DMS53 (cell line): ENCODE measurements around the gene LSR.
A peak's percentile ranks its signal among the peaks of the same experiment; 100 is the strongest.
"Not testable (repeated sequence)": the region's sequence is repeated elsewhere in the genome, so short reads cannot be mapped to it uniquely, and the experiment has no call there.

Experiments used
- DNase-seq: peaks from one replicate; lab custom pipeline; 2025; lab: John Stamatoyannopoulos, UW

LSR gene

GRCh38 chr19:35217649-35217990 is 31.2 kb upstream of the LSR start:
- DNase-seq: no peak

- DNase-seq: no peak
These were observed 29.8 kb upstream of the LSR start for GRCh38 chr19:35219008-35219407.

- no peak for DNase-seq
These were observed 28.4 kb upstream of the LSR start for GRCh38 chr19:35220315-35220921.

GRCh38 chr19:35220973-35221590 is 27.7 kb upstream of the LSR start:
- not testable (repeated sequence) for DNase-seq

DNA sequence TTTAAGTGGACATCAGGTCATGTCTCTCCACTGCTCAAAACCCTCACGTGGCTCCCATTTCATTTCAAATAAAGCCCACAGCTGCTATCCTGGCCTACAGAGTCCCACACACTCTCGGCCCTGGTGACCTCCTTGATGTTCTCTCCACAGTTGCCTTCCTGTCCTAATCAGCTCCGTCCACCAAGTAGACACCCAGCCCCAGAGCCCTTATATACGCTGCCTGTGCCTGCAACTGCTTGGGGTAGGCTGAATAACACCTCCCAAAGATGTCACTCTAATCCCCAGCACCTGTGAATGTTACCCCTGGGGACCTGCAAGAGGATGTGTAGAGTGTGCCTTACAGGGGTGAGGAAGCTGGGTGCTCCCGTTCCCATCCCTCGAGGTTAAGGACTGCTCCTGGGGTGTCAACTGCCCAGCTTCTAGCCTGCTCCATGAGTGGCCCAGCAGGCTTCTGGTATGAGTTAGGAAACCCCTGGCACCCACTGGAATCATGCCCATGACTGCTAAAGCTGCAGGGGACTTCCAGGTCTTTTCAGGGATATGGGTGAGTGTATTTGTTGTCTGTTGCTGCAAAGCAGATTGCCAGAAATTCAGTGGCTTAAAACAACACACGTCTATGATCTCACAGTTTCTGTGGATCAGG is 26.3 kb upstream of the LSR start:
- DNase-seq: no peak

DNA sequence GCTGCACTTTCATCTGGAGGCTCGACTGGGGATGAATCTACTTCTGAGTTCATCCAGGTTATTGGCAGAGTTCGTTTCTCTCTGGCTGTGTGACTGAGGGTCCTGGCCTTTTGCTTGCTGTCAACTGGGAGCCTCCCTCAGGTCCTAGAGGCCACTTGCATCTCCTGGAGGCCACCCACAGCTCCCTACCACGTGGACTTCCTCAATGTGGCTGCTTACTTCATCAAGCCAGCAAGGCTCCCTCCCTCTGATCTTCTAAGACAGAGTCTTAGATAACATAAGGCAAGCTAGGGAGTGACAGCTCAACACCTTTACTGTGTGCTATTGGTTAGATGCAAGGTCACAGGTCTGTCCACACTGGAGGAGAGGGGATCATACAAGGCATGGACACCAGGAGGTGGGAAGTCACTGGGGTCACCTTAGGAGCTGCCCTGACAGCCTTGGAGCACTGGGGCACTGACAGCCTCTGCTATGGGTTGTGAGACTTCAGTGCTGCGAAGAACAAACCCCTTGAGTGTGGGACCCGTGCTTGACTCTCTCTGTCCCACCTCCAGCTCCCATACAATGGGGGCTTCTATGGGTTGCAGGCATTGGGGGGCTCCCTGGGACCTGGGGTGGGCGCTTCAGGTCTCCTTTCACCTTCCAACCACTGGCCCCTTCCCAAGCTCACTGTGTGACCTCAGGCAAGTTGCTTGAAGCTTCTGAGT is 25.6 kb upstream of the LSR start:
- no peak for DNase-seq

- DNase-seq: no peak
These were observed 24.8 kb upstream of the LSR start for GRCh38 chr19:35223862-35224505.

DNA sequence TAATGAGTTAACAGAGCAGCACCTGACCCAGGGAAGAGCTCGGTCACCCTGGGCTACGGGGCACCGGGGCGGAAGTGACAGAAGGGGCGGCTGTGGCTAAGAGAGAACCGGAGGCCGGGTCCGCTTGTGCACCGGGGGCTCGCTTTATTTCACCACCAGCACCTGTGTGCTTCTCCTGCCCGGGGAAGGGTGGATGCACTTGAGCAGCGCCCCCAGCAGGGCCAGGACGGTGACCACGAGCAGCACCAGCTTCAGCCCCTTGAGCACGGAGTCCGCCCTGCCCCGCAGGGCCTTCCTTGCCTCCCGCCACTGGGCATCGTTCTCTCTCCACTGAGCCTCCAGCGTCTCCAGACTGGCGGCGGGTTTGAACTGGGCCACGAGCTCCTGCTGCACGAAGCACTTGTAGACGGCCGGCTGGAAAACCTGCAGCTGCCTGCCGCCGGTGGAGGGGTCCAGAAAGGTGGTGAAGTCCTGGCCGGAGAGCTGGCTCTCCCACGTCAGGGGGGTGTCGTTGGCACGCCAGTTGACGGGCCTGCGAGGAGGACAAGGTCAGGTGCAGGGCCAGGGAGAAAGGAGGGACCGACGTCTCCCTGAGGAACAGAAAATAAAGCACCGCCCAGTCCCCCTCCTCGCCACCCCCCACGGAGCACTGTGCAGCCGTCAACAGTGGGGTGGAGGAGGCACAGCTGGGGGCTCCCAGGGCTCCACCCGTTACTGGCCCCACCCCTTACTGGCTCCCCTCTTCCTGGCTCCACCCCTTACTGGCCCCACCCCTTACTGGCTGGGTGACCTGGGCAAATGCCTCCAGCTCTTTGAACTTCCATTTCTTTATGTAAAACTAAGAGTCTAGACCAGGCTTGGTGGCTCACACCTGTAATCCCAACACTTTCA is 23.9 kb upstream of the LSR start:
- peak; percentile 44 for DNase-seq

- DNase-seq: no peak
These were observed 22.9 kb upstream of the LSR start for GRCh38 chr19:35225951-35226350.

- DNase-seq: no peak
These were observed 22.1 kb upstream of the LSR start for GRCh38 chr19:35226748-35227147.

DNA sequence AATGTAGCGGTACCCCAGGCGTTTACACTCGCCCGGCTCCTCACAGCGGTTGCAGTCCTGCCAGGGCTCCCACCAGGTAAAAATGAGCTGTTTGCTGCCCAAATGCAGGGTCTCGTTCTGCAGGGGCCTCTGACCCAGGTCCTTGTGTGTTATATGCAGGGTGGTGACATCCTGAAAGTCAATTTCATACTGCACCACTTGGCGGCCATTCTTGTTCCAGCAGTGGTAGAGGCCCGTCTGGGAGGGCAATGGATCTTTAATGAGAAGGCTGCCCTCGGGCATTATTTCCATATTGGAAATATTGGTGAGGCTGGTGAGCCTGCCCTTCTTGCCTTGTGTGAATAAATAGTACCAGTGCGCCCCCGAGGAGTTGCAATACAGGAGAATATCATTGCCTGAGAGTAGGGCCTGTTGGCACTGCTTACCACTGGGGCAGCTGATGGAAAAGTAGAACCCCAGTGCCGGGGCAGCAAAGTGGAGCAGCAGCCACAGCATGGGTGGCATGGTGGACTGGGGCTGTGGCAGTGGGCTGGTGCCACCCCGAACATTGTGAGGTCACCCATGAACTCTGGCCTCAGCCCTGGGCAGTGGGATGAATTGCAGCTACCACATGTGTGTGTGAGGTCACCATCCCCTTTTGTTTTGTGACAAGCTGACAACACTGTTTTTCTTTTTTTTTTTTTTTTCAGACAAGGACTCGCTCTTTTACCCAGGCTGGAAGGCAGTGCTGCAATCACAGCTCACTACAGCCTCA is 20.4 kb upstream of the LSR start, which contains the start of gene FAM187B:
TSS of gene FAM187B (minus strand) at position 563 of the 754 bp plus-strand sequence. CDS start at position 504, 59 bp downstream.
- no peak for DNase-seq

DNA sequence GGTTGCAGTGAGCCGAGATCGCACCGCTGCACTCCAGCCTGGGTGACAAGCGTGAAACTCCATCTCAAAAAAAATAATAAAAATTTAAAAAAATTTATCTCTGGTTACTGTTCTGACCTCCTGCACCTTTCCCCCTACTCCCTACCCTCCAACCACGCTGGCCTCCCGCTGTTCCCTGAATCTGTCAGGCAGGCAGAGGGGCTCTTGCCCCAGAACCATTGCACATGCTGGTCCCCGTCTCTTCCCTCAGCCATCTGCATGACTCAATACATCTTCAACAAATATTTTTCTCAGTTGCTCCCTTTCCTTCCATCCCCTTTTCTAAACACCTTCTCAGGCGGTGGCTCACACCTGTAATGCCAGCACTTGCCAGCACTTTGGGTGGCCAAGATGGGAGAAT is 19.2 kb upstream of the LSR start:
- DNase-seq: no peak

DNA sequence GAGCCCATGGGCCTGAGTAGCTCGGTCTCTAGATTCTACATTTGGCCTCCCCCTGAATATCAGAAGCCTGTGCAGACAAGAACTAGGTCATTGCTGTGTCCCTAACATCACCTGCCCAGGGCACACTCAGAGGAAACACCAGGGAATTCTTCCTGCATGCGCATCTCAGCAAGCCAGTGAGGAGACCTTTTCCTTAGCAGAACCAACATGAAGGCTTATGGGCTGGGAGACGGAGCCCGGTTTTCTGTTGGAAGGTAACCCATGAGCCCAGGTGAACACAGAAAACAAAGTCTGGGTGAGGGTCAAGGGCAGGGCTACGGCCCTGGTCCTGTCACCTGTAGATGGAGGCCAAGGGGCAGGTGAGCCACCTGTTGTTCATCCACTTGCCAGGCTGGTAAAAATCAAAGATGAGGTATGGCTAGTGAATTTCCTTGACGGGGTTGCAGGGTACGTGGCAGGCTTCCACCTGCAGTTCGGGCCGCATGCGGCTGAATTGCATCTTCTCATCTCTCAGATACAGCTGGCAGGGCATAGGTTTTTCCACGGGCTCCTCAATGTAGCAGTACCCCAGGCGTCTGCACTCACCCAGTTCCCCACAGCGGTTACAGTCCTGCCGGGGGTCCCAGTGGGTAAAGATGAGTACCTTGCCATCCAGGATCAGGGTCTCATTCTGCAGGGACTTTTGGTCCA is 16.7 kb upstream of the LSR start:
- DNase-seq: no peak

- peak; percentile 53 for DNase-seq
These were observed 15.9 kb upstream of the LSR start for GRCh38 chr19:35232912-35233311.

DNA sequence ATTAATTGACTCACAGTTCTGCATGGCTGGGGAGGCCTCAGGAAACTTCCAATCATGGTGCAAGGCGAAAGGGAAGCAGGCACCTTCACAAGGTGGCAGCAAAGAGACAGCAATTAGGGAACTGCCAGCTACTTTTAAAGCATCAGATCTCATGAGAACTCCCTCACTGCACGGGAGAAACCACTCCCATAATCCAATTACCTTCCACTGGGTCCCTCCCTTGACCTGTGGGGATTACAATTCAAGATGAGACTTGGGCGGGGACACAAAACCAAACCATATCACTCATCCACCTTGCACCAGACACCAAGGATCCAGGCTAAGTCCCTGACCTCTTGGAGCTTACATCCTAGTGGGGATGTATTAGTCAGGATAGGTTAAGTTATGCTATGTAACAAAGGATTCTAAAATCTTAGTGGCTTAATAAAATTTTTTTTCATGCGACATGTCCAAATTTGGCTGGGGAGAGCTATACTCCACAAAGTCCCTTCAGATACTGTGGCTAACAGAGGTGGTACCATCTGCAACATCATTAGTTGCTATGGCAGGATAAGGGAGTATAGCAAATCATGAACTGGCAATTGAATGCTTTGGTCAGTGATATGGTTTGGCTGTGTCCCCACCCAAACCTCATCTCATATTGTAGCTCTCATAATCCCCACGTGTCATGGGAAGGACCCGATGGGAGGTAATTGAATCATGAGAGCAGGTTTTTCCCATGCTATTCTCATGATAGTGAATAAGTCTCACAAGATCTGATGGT is 12.0 kb upstream of the LSR start:
- DNase-seq: peak; percentile 36

DNA sequence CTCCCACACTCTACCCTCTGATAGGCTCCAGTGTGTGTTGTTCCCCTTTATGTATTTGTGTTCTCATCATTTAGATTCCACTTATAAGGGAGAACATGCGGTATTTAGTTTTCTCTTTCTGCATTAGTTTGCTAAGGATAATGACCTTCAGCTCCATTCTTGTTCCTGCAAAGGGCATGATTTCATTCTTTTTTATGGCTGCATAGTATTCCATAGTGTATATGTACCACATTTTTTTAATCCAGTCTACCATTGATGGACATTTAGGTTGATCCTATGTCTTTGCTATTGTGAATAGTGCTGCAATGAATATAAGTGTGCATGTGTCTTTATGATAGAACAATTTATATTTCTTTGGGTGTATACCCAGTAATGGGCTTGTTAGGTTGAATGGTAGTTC is 9.2 kb upstream of the LSR start:
- DNase-seq: not testable (repeated sequence)

- DNase-seq: no peak
These were observed 8.5 kb upstream of the LSR start for GRCh38 chr19:35240327-35240726.

- no peak for DNase-seq
These were observed 7.4 kb upstream of the LSR start for GRCh38 chr19:35241417-35241816.

- DNase-seq: no peak
These were observed 2.2 kb upstream of the LSR start for GRCh38 chr19:35246466-35247092.
